Activated B cell treated with CpG ODN at 0.5 μM for 24 hours (primary cell): ENCODE data around the gene TPT1. TPM values are rescaled to one million over a fixed set of nuclear protein-coding genes. Genes with fewer than 3 reads are reported as not detected.

Source experiments
- ATAC-seq: fragments of 200-7000 bp; cut with Tn5 transposase; one replicate; pipeline ENCODE4 v1.10.0; 2021; ENCODE audit warnings: low read depth, mild to moderate bottlenecking, moderate library complexity
- CTCF ChIA-PET: fragments of 350-600 bp; sonication (Branson Sonifier 250); formaldehyde crosslinking; loops from one replicate; lab custom pipeline; 2021; ENCODE audit warnings: antibody characterized with exemption; lab: Charles Lee
- POLR2A ChIA-PET: fragments of 350-600 bp; sonication (Branson Sonifier 250); formaldehyde crosslinking; loops from one replicate; lab custom pipeline; 2021; ENCODE audit warnings: antibody characterized with exemption; lab: Charles Lee
- DNase-seq: peaks from one replicate; pipeline ENCODE4 v3.0.0; 2022
- H3K27ac Mint-ChIP-seq: one replicate; pipeline ENCODE4 v1.8.0; 2020; ENCODE audit warnings: mixed read lengths
- H3K27me3 Mint-ChIP-seq: one replicate; pipeline ENCODE4 v1.8.0; 2021; ENCODE audit warnings: mixed read lengths
- H3K36me3 Mint-ChIP-seq: one replicate; pipeline ENCODE4 v1.8.0; 2021; ENCODE audit warnings: low read depth, mixed read lengths
- H3K4me1 Mint-ChIP-seq: one replicate; pipeline ENCODE4 v1.8.0; 2021; ENCODE audit warnings: mixed read lengths
- H3K4me3 Mint-ChIP-seq: one replicate; pipeline ENCODE4 v1.8.0; 2020; ENCODE audit warnings: mild to moderate bottlenecking, mixed read lengths
- H3K9me3 Mint-ChIP-seq: one replicate; pipeline ENCODE4 v1.8.0; 2020; ENCODE audit warnings: mixed read lengths
- CTCF ChIP-seq: fragments of 200-600 bp; IDR thresholded peaks from one replicate; pipeline ENCODE4 v1.8.0; 2022; ENCODE audit warnings: antibody characterized with exemption, mild to moderate bottlenecking
- intact Hi-C: fragments of 100-400 bp; cut with micrococcal nuclease; formaldehyde crosslinking; loops from one replicate; pipeline ENCODE4 v1.15.1; 2024
- total RNA-seq: library from RNA; stranded (reverse); gene quantifications from 2 replicates; pipeline ENCODE4 v1.2.3, GENCODE V29; 2022

Gene TPT1
- total RNA-seq, 1 donor from 2014 or later, result 3,880 TPM

GRCh38 chr13:45315520-45316167, 25.3 kb downstream of the TPT1 start:
- Mint-ChIP-seq H3K4me1 (peaks cover 12% of the 10 kb centered on the region), H3K4me3 (no peak overlapping the region), H3K27ac (no peak overlapping the region), H3K9me3 (no peaks in the 10 kb centered on the region), H3K36me3 (no peaks in the 10 kb centered on the region), H3K27me3 (peaks cover 2% of the 10 kb centered on the region)
- ATAC-seq (no peak), DNase-seq (no peak)
- no peak for TF ChIP-seq CTCF
- intact Hi-C loops, result no loop called here
- ChIA-PET CTCF (no interaction called here), POLR2A (no interaction called here)

GRCh38 chr13:45314822-45315221, 26.2 kb downstream of the TPT1 start:
- intact Hi-C loops, result no loop called here
- Mint-ChIP-seq H3K27me3 (peaks cover 2% of the 10 kb centered on the region), H3K27ac (no peak overlapping the region), H3K4me3 (no peak overlapping the region), H3K9me3 (no peaks in the 10 kb centered on the region), H3K4me1 (peaks cover 12% of the 10 kb centered on the region), H3K36me3 (no peaks in the 10 kb centered on the region)
- no peak for TF ChIP-seq CTCF
- DNase-seq (no peak), ATAC-seq (no peak)
- ChIA-PET POLR2A (no interaction called here), CTCF (no interaction called here)

GRCh38 chr13:45310341-45311131, 30.4 kb downstream of the TPT1 start:
- H3K4me1 Mint-ChIP-seq, result peaks cover 18% of the 10 kb centered on the region
- no peaks in the 10 kb centered on the region for H3K9me3 Mint-ChIP-seq
- TF ChIP-seq CTCF, result no peak
- intact Hi-C loops, result no loop called here
- ChIA-PET CTCF (interaction anchor here (1.7 to 2.8 kb wide), 2 partner anchors 58 to 263 kb away, joined by 4 to 63 read pairs; no protein-coding TSS in a partner anchor), POLR2A (interaction anchor here (0.6 kb wide), 1 partner anchor 16 kb away, joined by 5 read pairs; no protein-coding TSS in a partner anchor)
- peaks cover 7% of the 10 kb centered on the region for H3K27me3 Mint-ChIP-seq
- H3K36me3 Mint-ChIP-seq, result no peaks in the 10 kb centered on the region
- no peak overlapping the region for H3K27ac Mint-ChIP-seq
- peak overlapping the region; percentile 83 for H3K4me3 Mint-ChIP-seq
- no peak for DNase-seq
- ATAC-seq, result no peak

GRCh38 chr13:45306966-45307365, 34.0 kb downstream of the TPT1 start:
- no peak for TF ChIP-seq CTCF
- ChIA-PET CTCF (interaction anchor here (2.1 kb wide), 1 partner anchor 260 kb away, joined by 11 read pairs; no protein-coding TSS in a partner anchor), POLR2A (no interaction called here)
- no peaks in the 10 kb centered on the region for H3K36me3 Mint-ChIP-seq
- no peak for ATAC-seq
- no peaks in the 10 kb centered on the region for H3K9me3 Mint-ChIP-seq
- H3K27ac Mint-ChIP-seq, result no peak overlapping the region
- no peak for DNase-seq
- H3K27me3 Mint-ChIP-seq, result peaks cover 12% of the 10 kb centered on the region
- no peak overlapping the region for H3K4me3 Mint-ChIP-seq
- H3K4me1 Mint-ChIP-seq, result peaks cover 18% of the 10 kb centered on the region
- intact Hi-C loops, result no loop called here

- Mint-ChIP-seq H3K4me3 (no peak overlapping the region), H3K4me1 (peaks cover 6% of the 10 kb centered on the region), H3K36me3 (no peaks in the 10 kb centered on the region), H3K9me3 (no peaks in the 10 kb centered on the region), H3K27me3 (peaks cover 11% of the 10 kb centered on the region), H3K27ac (no peak overlapping the region)
- no peak for TF ChIP-seq CTCF
- intact Hi-C loops, result no loop called here
- POLR2A ChIA-PET, result no interaction called here
- CTCF ChIA-PET, result no interaction called here
- ATAC-seq (no peak), DNase-seq (no peak)
Observed at GRCh38 chr13:45305079-45305478, 35.9 kb downstream of the TPT1 start.
